MM.1S (cell line): ENCODE results near the gene NUCB2.

Experiments used
- EZH2 ChIP-seq: fragments of 300-600 bp; sonication (generic); optimal IDR thresholded peaks from 2 replicates; pipeline ENCODE3; 2017; ENCODE audit warnings: low read depth, mild to moderate bottlenecking, antibody characterized with exemption, low read length, mixed read lengths
- TF ChIP-seq, protein P1 (sequence below): fragments of 300-600 bp; sonication (generic); IDR thresholded peaks from 2 replicates; pipeline ENCODE4 v1.5.1; 2016; ENCODE audit warnings: antibody characterized with exemption, low read length, mixed read lengths

GRCh38 chr11:17286332-17286731, 9.8 kb downstream of the NUCB2 start:
- TF ChIP-seq, protein P1, sequence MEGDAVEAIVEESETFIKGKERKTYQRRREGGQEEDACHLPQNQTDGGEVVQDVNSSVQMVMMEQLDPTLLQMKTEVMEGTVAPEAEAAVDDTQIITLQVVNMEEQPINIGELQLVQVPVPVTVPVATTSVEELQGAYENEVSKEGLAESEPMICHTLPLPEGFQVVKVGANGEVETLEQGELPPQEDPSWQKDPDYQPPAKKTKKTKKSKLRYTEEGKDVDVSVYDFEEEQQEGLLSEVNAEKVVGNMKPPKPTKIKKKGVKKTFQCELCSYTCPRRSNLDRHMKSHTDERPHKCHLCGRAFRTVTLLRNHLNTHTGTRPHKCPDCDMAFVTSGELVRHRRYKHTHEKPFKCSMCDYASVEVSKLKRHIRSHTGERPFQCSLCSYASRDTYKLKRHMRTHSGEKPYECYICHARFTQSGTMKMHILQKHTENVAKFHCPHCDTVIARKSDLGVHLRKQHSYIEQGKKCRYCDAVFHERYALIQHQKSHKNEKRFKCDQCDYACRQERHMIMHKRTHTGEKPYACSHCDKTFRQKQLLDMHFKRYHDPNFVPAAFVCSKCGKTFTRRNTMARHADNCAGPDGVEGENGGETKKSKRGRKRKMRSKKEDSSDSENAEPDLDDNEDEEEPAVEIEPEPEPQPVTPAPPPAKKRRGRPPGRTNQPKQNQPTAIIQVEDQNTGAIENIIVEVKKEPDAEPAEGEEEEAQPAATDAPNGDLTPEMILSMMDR: no peak
- TF ChIP-seq EZH2: no peak
